ENCODE results near the gene PLXNC1. TPM values are rescaled to one million over a fixed set of nuclear protein-coding genes. Genes with fewer than 3 reads are reported as not detected.
A peak's percentile ranks its signal among the peaks of the same experiment; 100 is the strongest.

PLXNC1 gene
- total RNA-seq, 1 donor from 2014 or later: 7.2 TPM

GRCh38 chr12:94141004-94141764 lies 7.2 kb upstream of the PLXNC1 start:
- no peak for DNase-seq (ENCODE audit: low spot score)
- Mint-ChIP-seq H3K4me1 (ENCODE audit: low read depth) (peaks cover 10% of the 10 kb centered on the region), H3K9me3 (no peaks in the 10 kb centered on the region), H3K36me3 (ENCODE audit: low read depth) (no peaks in the 10 kb centered on the region), H3K27me3 (ENCODE audit: low read depth) (peaks cover 21% of the 10 kb centered on the region), H3K4me3 (ENCODE audit: low read depth) (no peak overlapping the region), H3K27ac (no peak overlapping the region)
- intact Hi-C loops (cut with micrococcal nuclease): loop anchor here (2.0 kb wide), 1 partner anchor 294 kb away; no protein-coding TSS in a partner anchor

GRCh38 chr12:94141892-94142291 lies 6.5 kb upstream of the PLXNC1 start:
- DNase-seq (ENCODE audit: low spot score): no peak
- Mint-ChIP-seq H3K4me1 (ENCODE audit: low read depth) (peaks cover 11% of the 10 kb centered on the region), H3K4me3 (ENCODE audit: low read depth) (no peak overlapping the region), H3K9me3 (no peaks in the 10 kb centered on the region), H3K36me3 (ENCODE audit: low read depth) (no peaks in the 10 kb centered on the region), H3K27ac (no peak overlapping the region), H3K27me3 (ENCODE audit: low read depth) (peaks cover 27% of the 10 kb centered on the region)
- intact Hi-C loops (cut with micrococcal nuclease): loop anchor here (2.0 kb wide), 1 partner anchor 293 kb away; no protein-coding TSS in a partner anchor

- no peaks in the 10 kb centered on the region for H3K36me3 Mint-ChIP-seq (ENCODE audit: low read depth)
- no peak overlapping the region for H3K27ac Mint-ChIP-seq
- H3K9me3 Mint-ChIP-seq: no peaks in the 10 kb centered on the region
- peaks cover 33% of the 10 kb centered on the region for H3K27me3 Mint-ChIP-seq (ENCODE audit: low read depth)
- intact Hi-C loops (cut with micrococcal nuclease): no loop called here
- peaks cover 15% of the 10 kb centered on the region for H3K4me1 Mint-ChIP-seq (ENCODE audit: low read depth)
- H3K4me3 Mint-ChIP-seq (ENCODE audit: low read depth): no peak overlapping the region
- no peak for DNase-seq (ENCODE audit: low spot score)
Measured at GRCh38 chr12:94143438-94143837, 4.9 kb upstream of the PLXNC1 start.

- intact Hi-C loops (cut with micrococcal nuclease): no loop called here
- Mint-ChIP-seq H3K27me3 (ENCODE audit: low read depth) (peaks cover 33% of the 10 kb centered on the region), H3K4me3 (ENCODE audit: low read depth) (no peak overlapping the region), H3K36me3 (ENCODE audit: low read depth) (no peaks in the 10 kb centered on the region), H3K9me3 (no peaks in the 10 kb centered on the region), H3K4me1 (ENCODE audit: low read depth) (peaks cover 15% of the 10 kb centered on the region), H3K27ac (no peak overlapping the region)
- DNase-seq (ENCODE audit: low spot score): no peak
Measured at GRCh38 chr12:94143951-94144350, 4.4 kb upstream of the PLXNC1 start.

GRCh38 chr12:94144781-94145180 lies 3.6 kb upstream of the PLXNC1 start:
- Mint-ChIP-seq H3K36me3 (ENCODE audit: low read depth) (no peaks in the 10 kb centered on the region), H3K4me3 (ENCODE audit: low read depth) (no peak overlapping the region), H3K4me1 (ENCODE audit: low read depth) (peaks cover 15% of the 10 kb centered on the region), H3K27ac (no peak overlapping the region), H3K9me3 (no peaks in the 10 kb centered on the region), H3K27me3 (ENCODE audit: low read depth) (peaks cover 33% of the 10 kb centered on the region)
- intact Hi-C loops (cut with micrococcal nuclease): loop anchor here (5.0 kb wide), 2 partner anchors 183 to 498 kb away; no protein-coding TSS in a partner anchor
- no peak for DNase-seq (ENCODE audit: low spot score)

- Mint-ChIP-seq H3K9me3 (no peaks in the 10 kb centered on the region), H3K27ac (no peak overlapping the region), H3K36me3 (ENCODE audit: low read depth) (no peaks in the 10 kb centered on the region), H3K4me1 (ENCODE audit: low read depth) (peaks cover 17% of the 10 kb centered on the region), H3K4me3 (ENCODE audit: low read depth) (no peak overlapping the region), H3K27me3 (ENCODE audit: low read depth) (peaks cover 35% of the 10 kb centered on the region)
- intact Hi-C loops (cut with micrococcal nuclease): loop anchor here (5.0 kb wide), 2 partner anchors 182 to 497 kb away; no protein-coding TSS in a partner anchor
- DNase-seq (ENCODE audit: low spot score): no peak
Measured at GRCh38 chr12:94145191-94145983, 3.0 kb upstream of the PLXNC1 start.

DNA sequence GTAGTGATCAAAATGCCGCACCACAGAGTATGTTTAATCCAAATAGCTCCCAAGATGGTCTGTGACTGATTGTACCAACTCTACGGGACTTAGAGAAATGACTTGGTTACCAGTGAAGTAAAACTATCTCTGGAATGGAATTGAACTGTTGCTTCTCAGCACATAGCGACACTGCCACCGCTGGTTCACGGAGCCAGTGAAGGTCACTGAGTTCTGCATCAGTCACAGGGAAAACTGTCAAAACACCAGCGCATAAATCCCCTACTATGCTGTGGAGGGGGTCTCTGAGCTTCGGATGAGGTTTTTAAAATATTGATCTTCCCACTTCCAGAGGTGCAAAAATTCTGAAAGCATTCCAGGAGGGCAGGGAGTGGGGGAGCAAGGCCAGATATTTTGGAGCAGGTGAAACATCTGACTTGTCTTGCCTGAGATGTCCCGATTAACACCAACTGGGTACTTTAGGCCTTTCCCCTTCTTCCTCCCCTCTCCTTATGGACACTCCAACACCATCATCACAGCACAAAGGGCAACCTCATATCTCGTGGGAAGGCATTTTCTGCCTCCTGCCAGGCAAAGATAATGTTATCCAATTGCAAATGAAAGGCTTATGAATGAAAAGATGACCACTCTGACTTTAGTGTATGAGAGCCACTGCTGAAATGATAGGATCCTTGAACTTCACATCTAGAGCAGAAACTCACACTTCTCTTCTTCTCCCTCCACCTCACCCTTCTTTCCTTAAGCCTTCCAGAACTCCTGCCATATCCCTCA lies 2.0 kb upstream of the PLXNC1 start:
- H3K36me3 Mint-ChIP-seq (ENCODE audit: low read depth): no peaks in the 10 kb centered on the region
- peaks cover 40% of the 10 kb centered on the region for H3K27me3 Mint-ChIP-seq (ENCODE audit: low read depth)
- peaks cover 24% of the 10 kb centered on the region for H3K4me1 Mint-ChIP-seq (ENCODE audit: low read depth)
- H3K27ac Mint-ChIP-seq: no peak overlapping the region
- no peak overlapping the region for H3K4me3 Mint-ChIP-seq (ENCODE audit: low read depth)
- DNase-seq (ENCODE audit: low spot score): no peak
- H3K9me3 Mint-ChIP-seq: no peaks in the 10 kb centered on the region
- intact Hi-C loops (cut with micrococcal nuclease): loop anchor here (5.0 kb wide), 2 partner anchors 181 to 496 kb away; no protein-coding TSS in a partner anchor

DNA sequence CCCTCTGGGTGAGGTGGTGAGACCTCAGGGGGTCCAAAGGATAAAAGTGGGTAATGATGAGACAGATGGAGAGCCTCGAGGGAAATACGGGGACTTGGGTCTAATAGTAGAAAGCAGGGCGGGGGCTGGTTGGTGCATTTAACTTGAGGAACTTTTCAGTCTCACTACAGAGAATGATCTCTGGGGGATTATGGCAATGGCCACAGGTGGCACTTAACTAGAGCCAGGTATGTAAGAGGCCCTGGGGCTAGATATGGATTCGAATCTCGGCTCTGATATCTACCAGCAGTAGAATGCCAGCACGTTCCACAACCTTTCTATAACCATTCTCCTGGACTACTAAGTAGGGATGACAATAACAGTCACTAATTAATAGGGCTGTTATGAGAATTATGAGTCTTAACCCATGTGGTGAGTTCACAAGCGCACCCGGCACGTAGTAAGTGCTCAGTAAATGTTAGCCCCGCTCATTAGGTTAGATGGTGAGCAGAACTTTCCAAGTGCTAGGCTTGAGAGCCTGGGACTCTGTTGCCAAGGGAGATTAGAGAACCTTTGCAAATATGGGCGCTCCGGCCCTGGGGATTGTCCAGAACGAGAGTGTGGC lies 888 bp upstream of the PLXNC1 start:
- peaks cover 49% of the 10 kb centered on the region for H3K27me3 Mint-ChIP-seq (ENCODE audit: low read depth)
- DNase-seq (ENCODE audit: low spot score): no peak
- H3K27ac Mint-ChIP-seq: no peak overlapping the region
- no peaks in the 10 kb centered on the region for H3K9me3 Mint-ChIP-seq
- H3K4me1 Mint-ChIP-seq (ENCODE audit: low read depth): peaks cover 28% of the 10 kb centered on the region
- intact Hi-C loops (cut with micrococcal nuclease): loop anchor here (5.0 kb wide), 2 partner anchors 180 to 495 kb away; no protein-coding TSS in a partner anchor
- peaks cover 1% of the 10 kb centered on the region for H3K36me3 Mint-ChIP-seq (ENCODE audit: low read depth)
- H3K4me3 Mint-ChIP-seq (ENCODE audit: low read depth): peak overlapping the region; percentile 73

DNA sequence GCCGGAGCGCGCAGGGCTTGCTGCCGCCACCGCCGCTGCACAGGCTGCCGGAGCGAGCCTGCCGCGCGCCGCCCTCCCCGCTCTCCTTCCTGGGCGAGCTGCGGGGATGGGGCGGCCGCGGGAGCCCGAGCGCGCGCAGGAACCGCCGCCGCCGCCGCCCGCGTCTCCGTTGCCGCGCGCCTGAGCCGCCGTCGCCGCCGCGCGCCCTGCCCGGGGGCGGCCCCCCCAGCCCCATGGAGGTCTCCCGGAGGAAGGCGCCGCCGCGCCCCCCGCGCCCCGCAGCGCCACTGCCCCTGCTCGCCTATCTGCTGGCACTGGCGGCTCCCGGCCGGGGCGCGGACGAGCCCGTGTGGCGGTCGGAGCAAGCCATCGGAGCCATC lies 352 bp downstream of the PLXNC1 start:
- no peak for DNase-seq (ENCODE audit: low spot score)
- Mint-ChIP-seq H3K36me3 (ENCODE audit: low read depth) (peaks cover 13% of the 10 kb centered on the region), H3K9me3 (no peaks in the 10 kb centered on the region), H3K4me1 (ENCODE audit: low read depth) (peaks cover 28% of the 10 kb centered on the region), H3K27ac (peak overlapping the region; percentile 47), H3K27me3 (ENCODE audit: low read depth) (peaks cover 47% of the 10 kb centered on the region), H3K4me3 (ENCODE audit: low read depth) (peak overlapping the region; percentile 76)
- intact Hi-C loops (cut with micrococcal nuclease): loop anchor here (1.0 to 5.0 kb wide), 8 partner anchors 24 to 494 kb away; partner anchors contain the start of gene CEP83

GRCh38 chr12:94149119-94149780 lies 873 bp downstream of the PLXNC1 start:
- intact Hi-C loops (cut with micrococcal nuclease): loop anchor here (2.0 to 5.0 kb wide), 4 partner anchors 24 to 493 kb away; no protein-coding TSS in a partner anchor
- peak; percentile 40 for DNase-seq (ENCODE audit: low spot score)
- H3K27me3 Mint-ChIP-seq (ENCODE audit: low read depth): peaks cover 47% of the 10 kb centered on the region
- peaks cover 16% of the 10 kb centered on the region for H3K36me3 Mint-ChIP-seq (ENCODE audit: low read depth)
- peak overlapping the region; percentile 87 for H3K4me3 Mint-ChIP-seq (ENCODE audit: low read depth)
- peaks cover 30% of the 10 kb centered on the region for H3K4me1 Mint-ChIP-seq (ENCODE audit: low read depth)
- H3K9me3 Mint-ChIP-seq: no peaks in the 10 kb centered on the region
- peak overlapping the region; percentile 47 for H3K27ac Mint-ChIP-seq

- DNase-seq (ENCODE audit: low spot score): no peak
- no peak overlapping the region for H3K27ac Mint-ChIP-seq
- peaks cover 45% of the 10 kb centered on the region for H3K27me3 Mint-ChIP-seq (ENCODE audit: low read depth)
- H3K36me3 Mint-ChIP-seq (ENCODE audit: low read depth): peaks cover 16% of the 10 kb centered on the region
- peaks cover 28% of the 10 kb centered on the region for H3K4me1 Mint-ChIP-seq (ENCODE audit: low read depth)
- intact Hi-C loops (cut with micrococcal nuclease): loop anchor here (2.0 to 5.0 kb wide), 4 partner anchors 23 to 492 kb away; no protein-coding TSS in a partner anchor
- H3K4me3 Mint-ChIP-seq (ENCODE audit: low read depth): peak overlapping the region; percentile 87
- no peaks in the 10 kb centered on the region for H3K9me3 Mint-ChIP-seq
Measured at GRCh38 chr12:94149781-94150239, 1.4 kb downstream of the PLXNC1 start.
